Effector CD4-positive, alpha-beta T cell (primary cell): Measurements from ENCODE around the gene MAD1L1.

ENCODE experiments used
- DNase-seq: peaks from one replicate; pipeline ENCODE4 v3.0.0-alpha.2; 2020

Gene MAD1L1

GRCh38 chr7:1900847-1901246, 331.9 kb downstream of the MAD1L1 start:
- no peak for DNase-seq

GRCh38 chr7:1899951-1900762, 332.6 kb downstream of the MAD1L1 start:
- no peak for DNase-seq

DNA sequence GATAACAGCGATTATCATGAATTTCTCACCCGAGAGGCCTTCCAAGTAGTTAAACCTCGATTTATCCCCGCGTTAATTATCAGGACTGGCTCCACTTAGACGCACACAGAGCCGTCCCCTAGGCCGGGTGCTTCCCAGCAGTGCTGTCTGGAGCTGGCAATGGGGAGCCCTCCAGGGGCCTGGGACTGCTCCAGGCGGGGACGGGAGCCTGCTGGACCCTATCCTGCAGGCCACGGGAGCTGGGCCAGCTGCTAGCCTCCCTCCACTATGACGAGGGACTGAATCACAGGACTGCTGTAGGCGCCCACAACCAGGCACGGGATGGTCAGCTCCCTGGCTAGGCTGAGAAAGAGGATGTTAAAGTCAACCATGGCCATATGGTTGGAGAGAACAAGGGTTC, 333.5 kb downstream of the MAD1L1 start:
- no peak for DNase-seq

GRCh38 chr7:1898628-1899185, 334.0 kb downstream of the MAD1L1 start:
- no peak for DNase-seq

GRCh38 chr7:1897861-1898627, 334.7 kb downstream of the MAD1L1 start:
- DNase-seq = no peak

GRCh38 chr7:1897076-1897860, 335.5 kb downstream of the MAD1L1 start:
- no peak for DNase-seq

DNA sequence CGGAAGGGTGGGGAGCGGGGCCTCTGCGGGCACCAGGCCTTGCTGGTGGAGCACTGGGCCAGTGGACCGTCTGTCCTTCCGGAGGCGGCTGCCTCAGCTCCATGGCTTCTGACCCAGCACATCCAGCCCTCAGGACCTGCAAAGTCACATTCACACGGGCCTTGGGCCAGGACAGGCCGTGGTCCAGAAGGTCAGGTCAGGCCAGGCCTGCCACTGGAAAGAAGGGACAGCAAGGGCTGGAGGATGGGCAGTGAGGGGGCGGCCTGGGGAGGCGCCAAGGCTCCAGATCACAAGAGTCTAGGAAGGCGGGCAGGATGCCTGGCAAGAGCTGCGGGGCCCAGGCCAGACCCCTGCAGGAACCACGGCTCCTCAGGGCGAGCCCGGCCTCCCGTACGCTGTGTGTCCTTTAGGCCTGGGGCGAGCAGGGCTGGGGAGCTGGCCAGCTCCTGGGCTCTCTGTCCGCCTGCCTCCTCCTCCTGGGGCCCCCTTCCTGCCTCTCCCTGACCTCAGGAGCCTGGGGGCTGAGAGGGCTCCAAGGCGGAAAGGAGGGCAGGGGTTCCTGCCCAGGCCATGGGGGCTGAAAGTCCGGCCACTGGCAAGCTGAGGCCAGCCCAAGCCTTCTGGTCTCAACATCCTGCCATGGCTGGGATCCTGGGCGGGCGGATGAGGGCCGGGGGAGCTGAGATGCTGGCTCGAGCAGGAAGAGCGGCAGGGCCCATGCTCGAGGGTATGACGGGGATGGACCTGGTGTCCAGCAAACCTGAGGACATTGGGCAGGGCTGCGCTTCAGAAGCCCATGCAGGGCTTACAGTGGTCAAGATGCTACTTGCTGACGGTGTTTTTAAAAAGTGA, 336.9 kb downstream of the MAD1L1 start:
- DNase-seq = no peak

GRCh38 chr7:1894906-1895663, 337.7 kb downstream of the MAD1L1 start:
- DNase-seq = no peak

DNA sequence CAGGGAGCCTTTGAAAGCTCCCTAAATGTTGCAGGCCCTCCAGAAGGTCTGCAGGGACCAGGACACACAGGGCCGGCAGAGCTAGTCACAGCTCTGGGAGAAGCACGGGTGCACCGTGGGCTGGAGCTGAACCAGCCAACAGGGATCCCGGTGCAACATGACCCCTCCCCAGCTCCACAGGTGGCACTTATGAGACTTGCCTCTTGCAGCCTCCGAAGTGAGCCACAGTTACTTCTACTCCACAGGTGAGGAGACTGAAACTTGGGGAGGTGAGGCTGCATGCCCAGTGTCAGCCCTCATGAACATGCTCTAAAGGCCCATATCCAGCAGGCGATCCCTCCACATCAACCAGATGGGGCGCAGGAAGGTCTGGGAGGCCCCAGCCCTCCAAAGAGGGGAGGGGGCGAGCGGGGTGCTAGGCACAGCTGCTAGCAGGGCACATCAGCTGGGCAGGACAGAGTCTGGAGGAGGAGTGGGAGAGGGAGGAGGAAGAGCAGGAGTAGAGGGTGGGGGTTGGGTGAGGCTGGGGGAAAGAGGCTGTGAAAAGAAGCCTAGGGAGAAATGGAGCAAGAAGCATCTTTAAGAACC, 338.3 kb downstream of the MAD1L1 start:
- no peak for DNase-seq

- no peak for DNase-seq
Measured at GRCh38 chr7:1893451-1893850, 339.3 kb downstream of the MAD1L1 start.

- no peak for DNase-seq
Measured at GRCh38 chr7:1893036-1893435, 339.7 kb downstream of the MAD1L1 start.

DNA sequence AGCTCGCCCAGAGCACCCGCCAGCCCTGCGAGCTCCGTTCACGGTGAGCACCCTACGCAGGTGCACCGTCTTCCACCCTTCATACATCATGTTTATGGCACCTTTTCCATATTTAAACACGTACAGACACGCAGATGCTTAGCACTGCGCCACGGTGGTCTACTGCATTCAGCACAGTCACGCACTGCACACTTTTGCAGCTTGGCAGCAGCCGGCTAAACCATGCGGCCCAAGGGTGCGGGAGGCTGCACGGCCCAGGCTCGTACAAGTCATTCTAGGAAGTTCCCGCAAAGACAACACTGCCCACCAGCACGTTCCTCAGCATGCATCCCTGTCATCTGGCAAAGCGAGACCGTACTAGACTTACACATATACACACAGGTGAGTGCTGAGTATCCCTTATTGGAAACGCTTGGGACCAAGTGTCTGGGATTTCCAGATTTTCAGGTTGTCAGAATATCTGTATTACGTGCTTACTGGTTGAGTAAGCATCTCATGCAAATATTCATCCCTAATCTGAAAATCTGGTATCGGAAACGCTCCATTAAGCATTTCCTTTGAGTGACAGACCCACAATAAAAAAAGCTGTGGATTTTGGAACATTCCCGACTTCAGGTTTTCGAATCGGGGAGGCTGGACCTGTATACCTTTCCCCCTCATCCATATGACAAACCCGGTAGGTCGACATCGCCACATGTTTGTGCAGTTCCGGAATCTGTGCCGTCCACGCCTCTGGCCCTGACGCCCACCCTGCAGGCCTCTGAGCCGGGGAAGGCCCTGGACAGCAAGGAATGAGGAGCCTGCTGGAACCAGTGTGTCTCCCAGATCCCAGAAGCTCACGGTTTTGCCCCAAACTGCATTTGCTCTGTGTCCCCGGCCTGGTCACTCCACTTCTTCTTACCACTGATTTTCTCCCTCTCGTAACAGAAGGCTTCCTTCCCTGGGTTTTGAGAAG, 340.5 kb downstream of the MAD1L1 start:
- DNase-seq = no peak

- no peak for DNase-seq
Measured at GRCh38 chr7:1890289-1891235, 342.2 kb downstream of the MAD1L1 start.

DNA sequence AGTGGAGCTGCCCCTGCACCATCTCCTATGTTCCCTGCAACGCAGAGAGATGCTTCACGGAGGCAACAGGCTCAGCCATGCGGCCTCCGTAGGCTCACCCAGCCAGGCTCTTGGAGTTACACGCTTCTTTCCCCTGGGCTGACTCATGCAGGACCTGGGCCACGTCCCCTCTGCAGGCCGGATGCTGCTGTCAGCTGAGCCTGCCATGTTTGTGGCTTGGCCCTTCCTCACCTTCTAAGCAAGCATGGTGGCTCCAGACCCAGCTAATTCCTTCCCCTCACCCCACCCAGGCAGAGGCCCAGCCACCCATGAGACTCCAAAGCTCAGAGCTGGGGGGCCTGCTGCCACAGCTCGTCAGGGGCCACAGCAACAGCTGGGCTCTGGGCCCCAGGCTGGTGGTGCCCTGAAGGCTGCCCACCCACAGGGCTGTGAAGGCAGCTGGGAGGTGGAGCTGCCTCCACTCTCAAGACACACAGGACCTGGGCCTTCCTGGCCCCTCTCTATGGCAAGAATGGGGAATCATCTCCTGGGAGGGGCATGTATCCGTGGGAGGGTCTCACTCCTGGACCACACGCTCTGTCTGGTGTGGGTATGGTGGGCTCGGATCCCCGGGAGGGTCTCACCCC, 343.1 kb downstream of the MAD1L1 start:
- DNase-seq = no peak

DNA sequence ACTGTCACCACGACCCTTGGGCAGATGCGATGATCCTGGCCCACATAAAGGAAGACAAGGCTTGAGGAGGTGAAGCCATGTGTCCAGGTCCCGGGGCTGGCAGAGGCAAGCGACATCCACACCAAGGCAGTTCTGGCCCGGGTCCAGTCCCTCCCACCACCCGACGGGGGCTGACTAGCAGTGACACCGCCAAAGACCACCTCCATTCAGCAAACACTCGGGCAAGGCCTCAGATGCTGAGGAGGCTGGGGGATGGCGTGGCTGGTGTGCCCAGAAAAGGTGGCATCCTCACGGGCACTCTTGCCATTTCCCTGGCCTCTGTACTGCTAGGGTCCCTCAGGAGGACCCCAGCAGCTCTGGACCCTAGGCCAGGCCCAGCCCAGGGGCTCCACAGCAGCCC, 343.7 kb downstream of the MAD1L1 start:
- no peak for DNase-seq

DNA sequence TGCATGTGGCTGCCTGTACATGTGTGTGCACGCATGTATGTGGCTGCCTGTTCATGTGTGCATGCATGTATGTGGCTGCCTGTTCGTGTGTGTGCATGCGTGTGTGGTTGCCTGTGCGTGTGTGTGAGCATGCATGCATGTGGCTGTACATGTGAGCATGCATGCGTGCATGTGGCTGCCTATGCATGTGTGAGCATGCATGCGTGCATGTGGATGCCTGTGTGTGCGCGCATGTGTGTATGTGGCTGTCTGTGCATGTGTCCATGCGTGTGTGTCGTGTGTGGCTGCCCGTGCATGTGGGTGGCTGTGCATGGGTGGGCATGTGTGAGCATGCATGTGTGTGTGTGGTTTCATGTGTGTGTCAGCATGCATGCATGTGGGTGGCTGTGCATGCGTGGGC, 344.3 kb downstream of the MAD1L1 start:
- DNase-seq = no peak

DNA sequence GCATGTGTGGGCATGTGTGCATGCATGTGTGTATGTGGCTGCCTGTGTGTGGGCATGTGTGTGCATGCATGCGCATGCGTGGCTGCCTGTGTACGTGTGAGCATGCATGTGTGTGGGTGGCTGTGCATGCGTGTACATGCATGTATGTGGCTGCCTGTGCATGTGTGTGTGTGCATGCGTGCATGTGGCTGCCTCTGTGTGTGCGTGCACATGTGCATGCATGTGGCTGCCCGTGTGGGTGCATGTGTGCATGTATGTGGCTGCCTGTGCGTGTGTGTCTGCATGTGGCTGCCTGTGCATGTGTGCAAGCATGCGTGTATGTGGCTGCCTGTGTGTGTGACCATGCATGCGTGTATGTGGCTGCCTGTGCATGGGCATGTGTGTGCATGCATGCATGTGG, 345.5 kb downstream of the MAD1L1 start:
- DNase-seq = no peak
